ENCODE measurements around the gene PLXND1.

- no peak for TF ChIP-seq EZH2 (IDR thresholded peaks at IDR 0.05)
- TF ChIP-seq CTCF (IDR thresholded peaks at IDR 0.05), result no peak
- TF ChIP-seq EZH2phosphoT487 (IDR thresholded peaks at IDR 0.05), result no peak
These were observed 20.4 kb downstream of the PLXND1 start for GRCh38 chr3:129585949-129586657.

Measured in neural progenitor cell (in vitro differentiated cells).